ENCODE results near the gene FLT4. TPM values are rescaled to one million over a fixed set of nuclear protein-coding genes. Genes with fewer than 3 reads are reported as not detected.
A peak's percentile ranks its signal among the peaks of the same experiment; 100 is the strongest.

Gene FLT4
- total RNA-seq, 1 experiment from 2014 or later = 6.3 TPM

DNA sequence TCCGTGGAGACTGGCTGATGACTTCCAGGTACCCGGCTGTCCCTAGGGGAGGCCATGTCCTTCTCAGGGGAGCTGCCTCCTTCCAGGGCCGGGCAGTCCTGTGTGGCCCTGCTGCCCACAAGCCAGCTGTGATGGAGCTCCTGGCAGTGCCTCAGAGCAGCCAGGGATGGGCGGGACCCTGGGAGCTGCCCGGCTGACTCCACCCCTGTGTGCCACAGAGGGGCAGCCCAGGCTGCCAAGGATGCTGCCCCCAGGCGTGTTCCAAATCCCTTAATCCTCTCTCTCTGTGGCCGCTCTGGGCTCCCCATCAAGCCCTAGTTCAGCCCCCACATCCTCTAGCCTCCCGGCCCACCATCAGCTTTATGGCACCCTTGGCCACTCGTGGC, 51.1 kb downstream of the FLT4 start:
- peak; percentile 26 for DNase-seq

More for the DNA sequence above, 51.1 kb downstream of the FLT4 start:
- TF ChIP-seq CTCF (conservative IDR thresholded peaks at IDR 0.05) = no peak
- H4K91ac ChIP-seq (ENCODE audit: insufficient read length, low read depth, low read length) = no peak overlapping the region
- H3K18ac ChIP-seq (ENCODE audit: insufficient read length, low read depth, low read length) = no peak overlapping the region
- no peak overlapping the region for H2BK120ac ChIP-seq (ENCODE audit: low read depth, low read length, poor library complexity, severe bottlenecking)
- H3K27ac ChIP-seq (ENCODE audit: insufficient read length, low read depth, low read length) = no peak overlapping the region
- no peak overlapping the region for H2AFZ ChIP-seq (ENCODE audit: low read length)
- no peak overlapping the region for H2BK5ac ChIP-seq (ENCODE audit: insufficient read length, low read length)
- H4K5ac ChIP-seq (ENCODE audit: insufficient read length, low read depth, low read length) = no peak overlapping the region
- H3K56ac ChIP-seq (ENCODE audit: insufficient read length, low read depth, low read length) = no peak overlapping the region
- H3K27me3 ChIP-seq (ENCODE audit: insufficient read depth, low read length) = no peaks in the 10 kb centered on the region
- H3K27ac Mint-ChIP-seq = no peak overlapping the region
- peaks cover 14% of the 10 kb centered on the region for H3K27me3 Mint-ChIP-seq (ENCODE audit: low read depth)
- no peaks in the 10 kb centered on the region for H3K23me2 ChIP-seq (ENCODE audit: insufficient read length, low read depth, low read length, poor library complexity, severe bottlenecking)
- no peak overlapping the region for H2BK20ac ChIP-seq (ENCODE audit: low read depth, low read length, poor library complexity, severe bottlenecking)
- no peak overlapping the region for H2BK15ac ChIP-seq (ENCODE audit: low read depth, low read length)
- no peaks in the 10 kb centered on the region for H3K79me1 ChIP-seq (ENCODE audit: insufficient read depth, low read depth, low read length, poor library complexity, severe bottlenecking)
- H3K4me1 Mint-ChIP-seq = peaks cover 0 to 6% of the 10 kb centered on the region in 2 experiments; a peak in 2 of 4 replicates
- H2AK5ac ChIP-seq (ENCODE audit: insufficient read length, low read length) = no peak overlapping the region
- no peak overlapping the region for H3K4me3 Mint-ChIP-seq
- H3K14ac ChIP-seq (ENCODE audit: insufficient read depth, low read length) = no peak overlapping the region
- no peaks in the 10 kb centered on the region for H4K20me1 ChIP-seq (ENCODE audit: control insufficient read depth, insufficient read depth, insufficient read length)
- no peak overlapping the region for H3K9ac ChIP-seq (ENCODE audit: extremely low read depth, insufficient read length, low read length)
- no peaks in the 10 kb centered on the region for H3K79me2 ChIP-seq (ENCODE audit: insufficient read depth, low read length)
- H3K36me3 Mint-ChIP-seq (ENCODE audit: insufficient read depth in 1 of 3, low read depth in 3 of 3) = no peaks in the 10 kb centered on the region
- no peak overlapping the region for H3K23ac ChIP-seq (ENCODE audit: insufficient read length, low read depth, low read length)
- no peak overlapping the region for H4K8ac ChIP-seq (replicated peaks; ENCODE audit: insufficient read length, low read depth, low read length)
- no peaks in the 10 kb centered on the region for H3K9me3 Mint-ChIP-seq
- H3T11ph ChIP-seq (ENCODE audit: low read length) = no peak overlapping the region
- H3K4ac ChIP-seq (ENCODE audit: low read depth, low read length) = no peak overlapping the region
- no peaks in the 10 kb centered on the region for H3K4me1 ChIP-seq (ENCODE audit: insufficient read depth, low read length)
- H3K9me3 ChIP-seq (ENCODE audit: control insufficient read depth, low read depth, low read length) = no peaks in the 10 kb centered on the region
- no CpG with 5 or more reads among the region's 9 CpGs for WGBS (ENCODE audit: extremely low coverage, insufficient read length, low lambda C conversion rate)
- no peak overlapping the region for H2BK12ac ChIP-seq (ENCODE audit: insufficient read length, low read depth, low read length)
- no peak overlapping the region for H3K4me2 ChIP-seq (ENCODE audit: insufficient read depth, insufficient read length, low read length)

Measured in H9 (cell line).